Central memory CD8-positive, alpha-beta T cell (primary cell): ENCODE results near the gene ANK2.

Experiments used
- ATAC-seq: fragments of 150-1000 bp; cut with Tn5 transposase; replicated peaks from 2 replicates; pipeline ENCODE4 v1.10.0; 2022; ENCODE audit warnings: mild to moderate bottlenecking, moderate FRiP score, moderate number of reproducible peaks; ENCODE audit not compliant: poor library complexity, severe bottlenecking; ENCODE audit errors: extremely low read depth
- DNase-seq, 2 donors: peaks; one replicate each; pipeline ENCODE4 v3.0.0; 2021; ENCODE audit warnings: low spot score in 2 of 2
- H3K27ac Mint-ChIP-seq: one replicate; pipeline ENCODE4 v1.8.0; 2022; ENCODE audit warnings: low read depth, mild to moderate bottlenecking, moderate library complexity, mixed read lengths
- H3K27me3 Mint-ChIP-seq: one replicate; pipeline ENCODE4 v1.8.0; 2022; ENCODE audit warnings: mixed read lengths
- H3K36me3 Mint-ChIP-seq: one replicate; pipeline ENCODE4 v1.8.0; 2022; ENCODE audit warnings: mild to moderate bottlenecking, moderate library complexity, mixed read lengths; ENCODE audit not compliant: insufficient read depth
- H3K4me1 Mint-ChIP-seq: one replicate; pipeline ENCODE4 v1.8.0; 2022; ENCODE audit warnings: mixed read lengths
- H3K4me3 Mint-ChIP-seq: one replicate; pipeline ENCODE4 v1.8.0; 2022; ENCODE audit warnings: mild to moderate bottlenecking, moderate library complexity, mixed read lengths
- H3K9me3 Mint-ChIP-seq: one replicate; pipeline ENCODE4 v1.8.0; 2022; ENCODE audit warnings: mixed read lengths

ANK2 gene

DNA sequence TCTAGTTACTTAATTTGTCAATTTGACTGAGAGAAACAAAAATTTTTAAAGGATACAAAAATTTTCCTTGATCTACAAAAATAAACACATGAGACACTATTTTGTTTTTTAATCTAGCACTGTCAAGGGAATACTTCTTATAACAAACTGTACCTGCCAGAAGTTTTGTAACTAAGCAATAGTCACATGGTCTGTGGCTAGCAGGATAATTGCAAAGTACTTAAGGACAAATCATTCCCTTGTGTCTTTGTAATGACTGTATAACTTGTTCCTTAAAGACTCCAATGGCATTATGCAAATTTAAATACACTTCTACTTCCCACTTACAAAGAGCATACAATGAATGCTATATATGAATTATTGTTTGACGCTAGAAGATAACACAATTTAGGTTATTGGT, 25.1 kb upstream of the ANK2 start:
- no peaks in the 10 kb centered on the region for H3K27me3 Mint-ChIP-seq
- H3K27ac Mint-ChIP-seq, result no peak overlapping the region
- no peaks in the 10 kb centered on the region for H3K36me3 Mint-ChIP-seq
- no peak overlapping the region for H3K4me3 Mint-ChIP-seq
- no peaks in the 10 kb centered on the region for H3K9me3 Mint-ChIP-seq
- no peaks in the 10 kb centered on the region for H3K4me1 Mint-ChIP-seq
- ATAC-seq, result no peak
- no peak for DNase-seq

DNA sequence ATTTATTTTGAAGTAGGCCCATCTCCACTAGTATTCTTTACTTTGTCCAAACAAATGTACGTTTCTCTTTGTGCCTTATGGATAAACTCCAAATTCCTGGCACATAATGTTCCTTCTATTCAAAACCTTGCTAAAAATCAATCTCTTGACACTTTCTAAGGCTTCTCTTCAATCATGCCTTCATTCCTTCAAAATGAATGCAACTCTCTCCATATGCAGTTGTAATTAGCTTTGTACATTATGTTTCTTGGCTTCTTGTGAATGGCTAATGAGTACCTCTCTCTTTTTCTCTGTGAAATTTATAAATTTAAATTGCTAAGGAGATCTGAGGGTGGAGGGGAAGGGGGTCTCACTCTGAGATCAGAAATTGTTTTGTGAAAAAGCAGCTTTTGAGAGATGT, 24.0 kb upstream of the ANK2 start:
- no peaks in the 10 kb centered on the region for H3K36me3 Mint-ChIP-seq
- no peak overlapping the region for H3K4me3 Mint-ChIP-seq
- H3K27ac Mint-ChIP-seq, result no peak overlapping the region
- DNase-seq (no peak), ATAC-seq (no peak)
- H3K9me3 Mint-ChIP-seq, result no peaks in the 10 kb centered on the region
- H3K27me3 Mint-ChIP-seq, result no peaks in the 10 kb centered on the region
- no peaks in the 10 kb centered on the region for H3K4me1 Mint-ChIP-seq

DNA sequence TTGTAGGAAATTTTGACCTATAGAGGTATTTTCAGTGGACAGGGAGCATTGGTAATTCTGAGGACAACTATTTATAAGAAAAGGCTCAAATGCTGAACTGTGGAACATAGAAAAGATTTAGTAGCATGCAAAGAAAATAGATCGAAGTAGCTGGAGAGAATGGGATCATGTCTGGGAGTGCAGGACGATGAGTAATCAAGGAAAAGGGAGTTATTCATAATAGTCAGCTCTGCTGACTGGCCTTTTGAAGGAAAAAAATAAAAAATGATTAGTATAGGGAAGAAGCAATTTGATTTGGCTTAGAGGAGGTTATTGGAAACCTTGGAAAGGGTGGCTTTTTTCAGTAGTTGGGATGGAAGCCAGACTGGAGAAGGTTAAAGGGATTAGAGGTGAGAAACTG, 22.9 kb upstream of the ANK2 start:
- no peaks in the 10 kb centered on the region for H3K27me3 Mint-ChIP-seq
- no peak overlapping the region for H3K27ac Mint-ChIP-seq
- ATAC-seq (no peak), DNase-seq (no peak)
- H3K4me3 Mint-ChIP-seq, result no peak overlapping the region
- no peaks in the 10 kb centered on the region for H3K36me3 Mint-ChIP-seq
- no peaks in the 10 kb centered on the region for H3K9me3 Mint-ChIP-seq
- no peaks in the 10 kb centered on the region for H3K4me1 Mint-ChIP-seq

DNA sequence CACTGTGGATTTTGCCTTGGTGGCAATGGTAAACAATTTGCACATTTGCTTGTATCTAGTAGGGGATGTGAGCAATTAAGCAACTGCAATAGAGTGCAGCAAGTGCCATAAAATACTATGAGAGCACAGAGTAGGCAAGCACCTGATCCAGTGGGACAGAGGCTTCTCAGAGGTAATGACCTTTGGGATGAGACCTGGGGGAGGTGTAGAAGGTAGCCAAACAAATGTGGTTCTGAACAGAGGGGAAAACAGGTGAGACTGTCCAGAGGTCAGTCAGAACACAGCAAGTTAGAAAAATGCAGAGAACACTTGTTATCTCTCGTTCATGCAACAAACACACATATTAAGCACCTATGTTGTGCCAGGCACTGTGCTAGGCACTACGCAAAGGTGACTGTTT, 21.4 kb upstream of the ANK2 start:
- DNase-seq (no peak), ATAC-seq (no peak)
- Mint-ChIP-seq H3K36me3 (no peaks in the 10 kb centered on the region), H3K4me3 (no peak overlapping the region), H3K27me3 (no peaks in the 10 kb centered on the region), H3K27ac (no peak overlapping the region), H3K4me1 (no peaks in the 10 kb centered on the region), H3K9me3 (no peaks in the 10 kb centered on the region)

DNA sequence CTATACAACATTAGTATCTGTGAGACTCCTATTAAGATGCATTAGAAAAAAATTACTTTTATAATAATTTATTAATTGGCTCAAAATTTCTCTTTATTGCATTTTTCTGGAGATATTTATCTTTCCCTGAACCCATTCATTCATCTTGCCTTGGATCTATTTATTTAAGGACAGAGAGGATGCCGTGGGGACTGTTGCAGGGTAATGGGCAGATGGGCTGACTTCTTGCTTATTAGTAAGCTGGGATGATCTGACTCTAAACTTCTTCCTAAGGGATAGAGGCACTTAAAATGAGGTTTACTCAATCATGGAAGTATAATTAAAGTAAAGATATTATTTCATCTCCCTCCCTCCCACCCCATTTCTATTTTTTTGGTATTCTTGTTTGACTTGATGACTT, 18.2 kb upstream of the ANK2 start:
- H3K4me1 Mint-ChIP-seq, result no peaks in the 10 kb centered on the region
- no peak overlapping the region for H3K27ac Mint-ChIP-seq
- no peaks in the 10 kb centered on the region for H3K9me3 Mint-ChIP-seq
- DNase-seq (no peak), ATAC-seq (no peak)
- no peaks in the 10 kb centered on the region for H3K27me3 Mint-ChIP-seq
- no peak overlapping the region for H3K4me3 Mint-ChIP-seq
- H3K36me3 Mint-ChIP-seq, result no peaks in the 10 kb centered on the region

DNA sequence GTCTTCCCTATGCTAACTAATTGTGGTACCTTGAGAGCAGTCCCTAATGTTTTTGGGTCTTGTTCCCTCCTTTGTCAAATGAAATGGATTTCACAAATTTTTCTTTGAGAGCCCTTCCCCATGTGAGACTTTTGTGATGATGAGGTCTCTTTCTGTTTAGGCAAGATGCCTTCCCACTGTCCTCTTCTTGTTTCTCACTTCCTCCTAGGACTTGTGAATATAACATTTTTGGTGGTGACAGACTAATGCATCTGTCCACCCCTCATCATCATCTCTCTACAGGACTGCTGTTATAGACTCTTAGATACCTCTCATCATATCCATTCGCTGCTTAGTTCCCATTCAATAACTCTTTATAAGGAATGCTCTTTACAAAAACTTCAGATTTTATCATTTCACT, 8.7 kb upstream of the ANK2 start:
- Mint-ChIP-seq H3K27me3 (no peaks in the 10 kb centered on the region), H3K27ac (no peak overlapping the region), H3K4me1 (no peaks in the 10 kb centered on the region), H3K36me3 (no peaks in the 10 kb centered on the region), H3K9me3 (peaks cover 9% of the 10 kb centered on the region), H3K4me3 (no peak overlapping the region)
- DNase-seq, result no peak
- ATAC-seq, result no peak

DNA sequence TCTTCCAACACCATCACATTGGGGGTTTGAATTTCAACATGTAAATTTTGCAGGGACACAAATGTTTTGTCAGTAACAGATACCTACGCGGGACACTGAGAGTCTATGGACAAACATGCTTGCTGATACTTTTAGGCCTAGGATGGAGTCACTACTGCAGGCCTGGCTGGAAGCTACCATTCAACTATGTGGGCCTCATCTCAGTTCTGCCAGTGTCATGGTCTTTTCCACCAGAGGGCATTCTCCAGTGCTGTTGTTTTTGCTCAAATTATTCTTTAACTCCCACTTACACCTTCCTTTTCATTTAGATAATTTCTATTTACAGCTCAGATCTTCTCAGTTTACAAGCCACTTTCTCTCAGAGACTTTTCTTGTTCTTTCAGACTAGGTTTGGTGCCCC, 7.0 kb upstream of the ANK2 start:
- Mint-ChIP-seq H3K9me3 (peaks cover 9% of the 10 kb centered on the region), H3K27me3 (no peaks in the 10 kb centered on the region), H3K4me1 (no peaks in the 10 kb centered on the region), H3K36me3 (no peaks in the 10 kb centered on the region), H3K4me3 (no peak overlapping the region), H3K27ac (no peak overlapping the region)
- ATAC-seq (no peak), DNase-seq (no peak)

DNA sequence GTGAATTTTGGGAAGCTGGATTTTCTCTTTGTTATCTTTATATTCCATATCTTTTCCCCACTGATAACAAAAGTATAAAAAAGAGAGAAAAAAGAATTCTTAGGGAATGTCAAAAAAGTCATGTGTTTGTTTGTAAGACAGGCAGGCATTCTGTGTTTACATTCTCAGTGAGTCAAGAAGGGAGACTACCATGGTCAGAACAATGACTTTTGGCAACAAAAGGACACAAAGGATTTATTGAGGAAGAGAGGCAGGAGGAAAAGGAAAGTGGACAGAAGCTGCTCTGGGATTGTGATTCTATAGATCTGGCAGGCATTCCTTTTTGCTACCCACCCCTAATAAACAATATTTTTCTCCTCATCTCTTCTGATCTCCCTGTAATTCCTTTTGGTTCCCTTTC, 5.9 kb upstream of the ANK2 start:
- H3K36me3 Mint-ChIP-seq, result no peaks in the 10 kb centered on the region
- no peaks in the 10 kb centered on the region for H3K4me1 Mint-ChIP-seq

DNA sequence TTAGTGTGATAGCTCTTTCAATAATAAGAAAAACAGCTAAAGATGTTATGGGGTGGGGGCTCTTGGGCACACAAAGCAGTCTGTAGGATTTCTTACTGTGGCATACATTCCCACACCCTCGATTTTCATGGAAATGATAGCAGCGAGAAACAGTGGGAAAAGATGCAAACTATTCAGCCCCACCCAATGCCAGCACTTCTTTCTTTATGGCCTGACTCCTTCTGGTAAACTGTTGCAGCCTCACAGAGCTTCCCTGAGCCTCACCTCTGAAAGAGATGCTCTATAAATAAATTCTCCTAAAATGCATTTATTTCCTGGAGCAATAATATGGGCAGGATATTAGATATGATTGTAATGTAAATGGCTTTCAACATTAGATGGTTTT, 910 bp downstream of the ANK2 start:
- no peak overlapping the region for H3K4me3 Mint-ChIP-seq
- no peak for DNase-seq
- no peak overlapping the region for H3K27ac Mint-ChIP-seq
- no peaks in the 10 kb centered on the region for H3K9me3 Mint-ChIP-seq
- H3K36me3 Mint-ChIP-seq, result no peaks in the 10 kb centered on the region
- peaks cover 9% of the 10 kb centered on the region for H3K27me3 Mint-ChIP-seq
- H3K4me1 Mint-ChIP-seq, result no peaks in the 10 kb centered on the region
- ATAC-seq, result no peak

More for the DNA sequence above, 5.9 kb upstream of the ANK2 start:
- Mint-ChIP-seq H3K9me3 (peaks cover 9% of the 10 kb centered on the region), H3K4me3 (no peak overlapping the region), H3K27me3 (no peaks in the 10 kb centered on the region), H3K27ac (no peak overlapping the region)
- DNase-seq (no peak), ATAC-seq (no peak)

DNA sequence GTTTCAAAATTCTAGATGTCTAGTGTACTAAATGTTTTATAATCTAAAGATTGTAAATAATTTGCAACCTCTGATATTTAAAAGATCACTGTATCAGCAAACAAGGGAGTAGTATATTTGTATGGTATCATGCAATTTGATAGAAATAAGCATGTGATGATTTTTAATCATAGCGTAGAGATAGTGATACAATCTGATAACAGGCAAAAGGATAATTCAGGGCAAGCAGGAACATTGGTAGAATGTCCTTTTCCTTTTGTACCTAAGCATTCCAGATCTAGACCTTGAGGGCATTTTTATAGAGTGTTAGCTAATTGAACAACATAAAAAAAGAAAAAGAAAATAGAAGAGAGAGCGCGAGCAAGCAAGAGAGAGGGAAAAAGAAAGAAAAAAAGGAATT, 1.4 kb downstream of the ANK2 start:
- Mint-ChIP-seq H3K27me3 (peaks cover 9% of the 10 kb centered on the region), H3K4me1 (no peaks in the 10 kb centered on the region), H3K4me3 (no peak overlapping the region), H3K27ac (no peak overlapping the region), H3K36me3 (no peaks in the 10 kb centered on the region), H3K9me3 (no peaks in the 10 kb centered on the region)
- DNase-seq (no peak), ATAC-seq (no peak)

DNA sequence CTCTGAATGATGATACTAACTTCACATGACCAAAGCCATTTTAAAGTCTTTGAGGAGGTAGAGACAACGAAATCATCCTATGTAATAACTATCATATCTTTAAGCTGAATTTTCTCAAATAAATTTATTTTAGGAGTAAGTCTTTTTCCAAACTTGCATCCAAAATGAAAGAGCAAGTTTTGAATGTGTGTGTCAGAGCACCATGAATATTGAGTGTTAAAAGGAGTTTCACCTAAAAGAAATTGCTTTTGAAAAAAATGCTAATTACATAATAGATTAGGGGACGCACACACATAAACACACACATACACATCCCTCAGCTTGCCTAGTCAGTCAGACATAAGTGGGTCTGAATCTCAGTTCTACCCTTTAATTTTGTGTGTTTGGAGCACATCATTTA, 1.9 kb downstream of the ANK2 start:
- DNase-seq (no peak), ATAC-seq (no peak)
- no peaks in the 10 kb centered on the region for H3K9me3 Mint-ChIP-seq
- no peak overlapping the region for H3K27ac Mint-ChIP-seq
- peaks cover 9% of the 10 kb centered on the region for H3K27me3 Mint-ChIP-seq
- no peak overlapping the region for H3K4me3 Mint-ChIP-seq
- H3K4me1 Mint-ChIP-seq, result no peaks in the 10 kb centered on the region
- no peaks in the 10 kb centered on the region for H3K36me3 Mint-ChIP-seq

DNA sequence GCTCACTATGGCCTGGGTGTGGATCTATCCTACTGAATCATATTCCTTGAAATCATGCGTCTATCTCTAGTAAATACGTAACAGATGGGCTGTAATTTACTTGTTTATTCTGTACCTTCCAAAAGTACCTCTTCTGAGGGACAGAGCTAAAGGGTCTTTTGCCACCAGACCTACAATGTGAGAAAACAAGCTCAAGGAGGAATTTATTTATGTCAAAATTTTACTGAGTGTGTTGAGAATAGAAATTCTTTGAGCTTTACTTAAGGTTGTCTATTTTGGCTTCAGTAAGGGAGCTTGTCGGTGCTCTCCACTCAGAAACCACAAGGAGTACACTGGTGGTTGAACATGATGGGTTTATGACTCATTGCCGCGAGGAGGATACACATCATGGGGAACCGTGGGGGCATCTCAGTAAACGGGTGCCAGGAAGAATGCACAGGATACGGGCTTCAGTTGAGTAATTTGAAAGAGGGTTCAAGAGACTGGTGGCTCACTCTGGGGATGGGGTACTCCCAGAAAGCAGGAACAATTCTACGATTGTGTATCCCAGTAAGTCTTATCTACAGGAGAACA, 3.0 kb downstream of the ANK2 start:
- Mint-ChIP-seq H3K4me3 (no peak overlapping the region), H3K27ac (no peak overlapping the region), H3K4me1 (no peaks in the 10 kb centered on the region), H3K27me3 (peaks cover 9% of the 10 kb centered on the region), H3K9me3 (no peaks in the 10 kb centered on the region), H3K36me3 (no peaks in the 10 kb centered on the region)
- DNase-seq, result no peak
- ATAC-seq, result no peak

DNA sequence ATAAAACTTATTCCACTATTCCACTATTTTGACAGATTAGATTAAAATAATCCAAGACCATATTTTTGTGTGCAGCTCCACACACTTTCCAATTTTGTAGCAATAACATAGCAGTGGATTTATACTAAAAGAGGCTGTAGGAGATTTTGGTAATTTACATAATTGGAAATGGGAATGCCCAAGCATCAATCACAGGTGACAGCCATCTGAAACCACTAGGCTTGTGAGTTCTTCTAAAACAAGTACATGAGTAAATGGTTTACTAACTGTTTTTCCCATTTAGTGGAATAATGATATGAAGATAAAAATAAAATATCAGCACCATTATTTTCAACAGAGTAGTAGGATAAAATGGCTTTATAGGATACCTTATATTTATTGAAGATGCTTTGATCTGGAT, 4.4 kb downstream of the ANK2 start:
- H3K9me3 Mint-ChIP-seq, result no peaks in the 10 kb centered on the region
- no peak overlapping the region for H3K4me3 Mint-ChIP-seq
- DNase-seq (no peak), ATAC-seq (no peak)
- no peaks in the 10 kb centered on the region for H3K4me1 Mint-ChIP-seq
- H3K36me3 Mint-ChIP-seq, result no peaks in the 10 kb centered on the region
- no peak overlapping the region for H3K27ac Mint-ChIP-seq
- H3K27me3 Mint-ChIP-seq, result peaks cover 9% of the 10 kb centered on the region

DNA sequence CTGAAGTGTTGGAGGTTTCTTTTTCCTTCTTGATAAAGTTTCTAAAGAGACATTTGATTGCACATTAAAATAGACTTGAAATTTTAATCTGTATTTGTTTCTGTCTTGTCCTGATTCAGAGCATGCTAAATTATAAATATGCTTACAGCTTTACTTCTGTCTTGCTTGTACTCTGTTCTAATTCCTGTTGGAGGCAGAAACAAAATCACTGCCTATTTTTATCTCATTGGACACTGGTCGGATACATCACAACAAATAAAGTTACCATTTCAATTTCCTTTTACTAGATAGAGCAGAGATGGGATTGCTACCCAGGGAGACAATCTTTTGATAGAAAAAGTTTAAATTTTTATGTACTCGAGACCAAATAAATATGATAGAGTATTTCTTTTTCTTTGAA, 6.9 kb downstream of the ANK2 start:
- Mint-ChIP-seq H3K4me1 (no peaks in the 10 kb centered on the region), H3K4me3 (no peak overlapping the region), H3K36me3 (no peaks in the 10 kb centered on the region), H3K9me3 (no peaks in the 10 kb centered on the region), H3K27ac (no peak overlapping the region), H3K27me3 (peaks cover under 1% of the 10 kb centered on the region)
- DNase-seq (no peak), ATAC-seq (no peak)
